MCF 10A (cell line): Measurements from ENCODE around the gene NRTN. TPM values are rescaled to one million over a fixed set of nuclear protein-coding genes. Genes with fewer than 3 reads are reported as not detected.

ENCODE experiments used
- BruUV-seq: library from RNA; stranded (reverse); fragments of 400-500 nt; replicated peaks from 2 replicates; lab custom pipeline; 2021; lab: Mats Ljungman, UMichigan
- CTCF ChIA-PET: fragments of 300-600 bp; sonication (Branson Sonifier 250); formaldehyde crosslinking; extraction: SDS; loops from one replicate; lab custom pipeline; 2021; ENCODE audit warnings: antibody characterized with exemption, inconsistent platforms; lab: Yijun Ruan, JAX
- POLR2A ChIA-PET: fragments of 300-600, 350-650 bp; sonication (Branson Sonifier 250); formaldehyde crosslinking; extraction: SDS; loops from one replicate; lab custom pipeline; 2020; ENCODE audit warnings: antibody characterized with exemption, inconsistent platforms; lab: Yijun Ruan, JAX
- DNase-seq: peaks from one replicate; pipeline ENCODE4 v3.0.0-alpha.2; 2018; ENCODE audit not compliant: unreplicated experiment
- H3K27ac Mint-ChIP-seq: one replicate; pipeline ENCODE4 v1.8.0; 2022; ENCODE audit warnings: mild to moderate bottlenecking, low read depth, mixed read lengths; ENCODE audit not compliant: unreplicated experiment
- H3K27me3 Mint-ChIP-seq: one replicate; pipeline ENCODE4 v1.8.0; 2022; ENCODE audit warnings: mixed read lengths; ENCODE audit not compliant: insufficient read depth, unreplicated experiment
- H3K36me3 Mint-ChIP-seq: one replicate; pipeline ENCODE4 v1.8.0; 2022; ENCODE audit warnings: mild to moderate bottlenecking, moderate library complexity, mixed read lengths; ENCODE audit not compliant: insufficient read depth, unreplicated experiment
- H3K4me1 Mint-ChIP-seq: one replicate; pipeline ENCODE4 v1.8.0; 2022; ENCODE audit warnings: mixed read lengths; ENCODE audit not compliant: insufficient read depth, unreplicated experiment
- H3K4me3 Mint-ChIP-seq: one replicate; pipeline ENCODE4 v1.8.0; 2022; ENCODE audit warnings: mild to moderate bottlenecking, moderate library complexity, mixed read lengths; ENCODE audit not compliant: unreplicated experiment
- H3K9me3 Mint-ChIP-seq: one replicate; pipeline ENCODE4 v1.8.0; 2022; ENCODE audit warnings: mixed read lengths; ENCODE audit not compliant: unreplicated experiment
- CTCF ChIP-seq: fragments of 200-600 bp; IDR thresholded peaks from one replicate; pipeline ENCODE4 v1.8.0; 2022; ENCODE audit warnings: antibody characterized with exemption, mild to moderate bottlenecking; ENCODE audit not compliant: unreplicated experiment
- intact Hi-C: fragments of 100-400 bp; cut with micrococcal nuclease; formaldehyde crosslinking; loops from 2 replicates; pipeline ENCODE4 v1.14.1; 2022
- total RNA-seq: library from RNA; stranded (reverse); gene quantifications from 2 replicates; pipeline ENCODE4 v1.2.3, GENCODE V29; 2022

NRTN gene
- total RNA-seq, 1 experiment from 2014 or later: 0.75 TPM

GRCh38 chr19:5831159-5831558 lies 26.3 kb downstream of the NRTN start:
- CTCF ChIA-PET: interaction anchor here (0.7 kb wide), 1 partner anchor 73 kb away, joined by 4 read pairs; no protein-coding TSS in a partner anchor
- H3K36me3 Mint-ChIP-seq: no peaks in the 10 kb centered on the region
- H3K4me1 Mint-ChIP-seq: peaks cover 6% of the 10 kb centered on the region
- H3K9me3 Mint-ChIP-seq: no peaks in the 10 kb centered on the region
- no peak overlapping the region for H3K27ac Mint-ChIP-seq
- TF ChIP-seq CTCF: no peak
- POLR2A ChIA-PET: no interaction called here
- H3K27me3 Mint-ChIP-seq: no peaks in the 10 kb centered on the region
- intact Hi-C loops: no loop called here
- no peak overlapping the region for H3K4me3 Mint-ChIP-seq
- DNase-seq: no peak
- no TSS peak for BruUV-seq

- ChIA-PET CTCF (no interaction called here), POLR2A (no interaction called here)
- intact Hi-C loops: no loop called here
- Mint-ChIP-seq H3K9me3 (no peaks in the 10 kb centered on the region), H3K27me3 (no peaks in the 10 kb centered on the region), H3K36me3 (no peaks in the 10 kb centered on the region), H3K27ac (no peak overlapping the region), H3K4me1 (peaks cover 4% of the 10 kb centered on the region), H3K4me3 (no peak overlapping the region)
- BruUV-seq: no TSS peak
- no peak for DNase-seq
- TF ChIP-seq CTCF: no peak
Measured at GRCh38 chr19:5832061-5832460, 27.2 kb downstream of the NRTN start.

- no peaks in the 10 kb centered on the region for H3K36me3 Mint-ChIP-seq
- intact Hi-C loops: no loop called here
- ChIA-PET POLR2A (no interaction called here), CTCF (no interaction called here)
- TF ChIP-seq CTCF: no peak
- DNase-seq: no peak
- no peaks in the 10 kb centered on the region for H3K9me3 Mint-ChIP-seq
- no TSS peak for BruUV-seq
- H3K4me3 Mint-ChIP-seq: no peak overlapping the region
- no peaks in the 10 kb centered on the region for H3K27me3 Mint-ChIP-seq
- no peak overlapping the region for H3K27ac Mint-ChIP-seq
- H3K4me1 Mint-ChIP-seq: no peaks in the 10 kb centered on the region
Measured at GRCh38 chr19:5832527-5833216, 27.8 kb downstream of the NRTN start.

GRCh38 chr19:5837761-5838352 lies 33.0 kb downstream of the NRTN start:
- H3K9me3 Mint-ChIP-seq: no peaks in the 10 kb centered on the region
- H3K4me1 Mint-ChIP-seq: no peaks in the 10 kb centered on the region
- H3K27me3 Mint-ChIP-seq: no peaks in the 10 kb centered on the region
- no peak for DNase-seq
- no peak for TF ChIP-seq CTCF
- no peak overlapping the region for H3K27ac Mint-ChIP-seq
- intact Hi-C loops: no loop called here
- no peak overlapping the region for H3K4me3 Mint-ChIP-seq
- BruUV-seq: no TSS peak
- H3K36me3 Mint-ChIP-seq: no peaks in the 10 kb centered on the region
- CTCF ChIA-PET: interaction anchor here (0.6 to 1.1 kb wide), 2 partner anchors 18 to 34 kb away, joined by 3 read pairs; no protein-coding TSS in a partner anchor
- POLR2A ChIA-PET: no interaction called here
